T-helper 2 cell (primary cell): Measurements from ENCODE around the gene SRSF12.
"Not testable (repeated sequence)": the region's sequence is repeated elsewhere in the genome, so short reads cannot be mapped to it uniquely, and the experiment has no call there.

ENCODE experiments used
- DNase-seq, 5 experiments: peaks; one replicate each; pipeline versions ENCODE4 v3.0.0 to v3.0.0-alpha.2; 2012 to 2022

Gene SRSF12

DNA sequence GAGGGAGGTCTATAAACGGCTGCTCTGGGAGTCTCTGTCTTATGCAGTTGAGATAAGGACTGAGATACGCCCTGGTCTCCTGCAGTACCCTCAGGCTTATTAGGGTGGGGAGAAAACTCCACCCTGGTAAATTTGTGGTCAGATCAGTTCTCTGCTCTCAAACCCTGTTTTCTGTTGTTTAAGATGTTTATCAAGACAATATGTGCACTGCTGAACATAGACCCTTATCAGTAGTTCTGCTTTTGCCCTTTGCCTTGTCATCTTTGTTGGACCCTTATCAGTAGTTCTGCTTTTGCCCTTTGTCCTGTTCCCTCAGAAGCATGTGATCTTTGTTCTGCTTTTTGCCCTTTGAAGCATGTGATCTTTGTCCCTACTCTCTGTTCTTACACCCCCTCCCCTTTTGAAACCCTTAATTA, 10.4 kb upstream of the SRSF12 start:
- not testable (repeated sequence) for DNase-seq

DNA sequence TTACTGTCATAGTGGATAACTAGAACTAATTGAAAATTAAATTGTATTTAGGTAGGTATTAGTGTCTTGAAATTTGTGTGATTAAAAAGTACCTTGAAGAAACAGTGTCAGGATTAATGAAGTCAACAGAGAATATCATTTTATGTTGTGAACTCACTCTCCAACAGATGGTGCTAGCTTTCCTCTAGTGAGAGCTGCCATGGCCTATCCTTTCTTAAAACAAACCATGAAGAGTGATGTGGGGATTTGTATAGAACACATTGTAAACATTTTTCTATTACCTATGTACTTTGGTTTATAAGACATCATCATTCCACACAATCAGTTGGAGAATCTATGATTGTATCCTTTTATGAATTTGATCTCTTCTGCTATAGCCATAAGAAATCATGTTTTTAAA, 4.8 kb upstream of the SRSF12 start:
- peak in 1 of 5 experiments; percentile 57 for DNase-seq

DNA sequence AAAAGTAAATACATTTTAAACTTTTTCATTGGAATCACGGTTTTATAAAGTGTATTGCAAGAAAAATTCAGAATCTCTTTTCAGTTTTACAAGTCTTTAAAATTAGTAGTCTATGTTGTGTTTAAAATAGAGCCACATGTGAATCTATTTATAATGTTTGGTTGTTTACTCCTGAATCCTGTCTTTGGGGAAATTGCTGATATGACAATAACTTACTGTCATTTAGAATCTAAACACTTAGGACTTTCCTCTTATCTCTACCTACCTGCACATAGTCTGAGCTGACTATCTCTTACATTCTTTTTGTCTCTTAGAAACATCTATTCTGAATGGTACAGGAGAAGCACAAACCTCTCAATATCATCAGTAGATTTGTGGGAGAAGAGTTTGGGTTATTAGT, 4.1 kb upstream of the SRSF12 start:
- DNase-seq: no peak

DNA sequence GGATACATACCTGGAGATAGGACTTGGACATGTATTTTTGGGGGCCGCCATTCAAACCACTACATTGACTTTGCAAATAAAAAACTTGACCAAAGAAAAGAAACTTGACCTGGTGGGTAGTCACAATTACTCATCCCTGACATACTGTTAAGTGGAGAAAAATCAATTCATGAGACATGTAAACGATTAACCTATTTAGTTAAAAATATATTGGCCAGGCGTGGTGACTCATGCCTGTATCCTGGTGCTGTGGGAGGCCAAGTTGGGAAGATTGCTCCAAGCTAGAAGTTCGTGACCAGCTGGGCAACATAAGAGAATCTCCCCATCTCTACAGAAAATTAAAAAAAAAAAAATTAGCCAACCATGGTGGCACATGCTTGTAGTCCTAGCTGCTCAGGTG, 2.5 kb upstream of the SRSF12 start:
- no peak for DNase-seq

DNA sequence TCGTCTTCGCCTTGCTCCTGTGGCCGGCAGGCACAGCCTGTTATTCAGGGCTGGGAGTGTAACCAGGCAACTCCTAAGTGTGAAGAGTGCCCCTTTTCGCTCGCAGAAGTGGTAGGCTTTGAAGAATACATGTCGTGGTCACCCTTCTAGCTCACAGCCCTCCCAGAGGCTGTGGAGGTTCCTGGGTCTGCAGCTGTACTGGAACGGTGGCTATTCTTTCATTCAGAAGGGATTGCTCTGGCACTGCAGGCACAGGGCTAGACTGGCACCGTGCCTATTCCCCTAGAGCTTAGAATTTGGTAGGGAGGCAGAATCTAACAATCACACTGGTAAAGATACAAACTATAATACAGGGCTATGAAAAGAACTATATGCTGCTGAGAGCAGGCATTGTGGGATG, 1.1 kb upstream of the SRSF12 start:
- no peak for DNase-seq

DNA sequence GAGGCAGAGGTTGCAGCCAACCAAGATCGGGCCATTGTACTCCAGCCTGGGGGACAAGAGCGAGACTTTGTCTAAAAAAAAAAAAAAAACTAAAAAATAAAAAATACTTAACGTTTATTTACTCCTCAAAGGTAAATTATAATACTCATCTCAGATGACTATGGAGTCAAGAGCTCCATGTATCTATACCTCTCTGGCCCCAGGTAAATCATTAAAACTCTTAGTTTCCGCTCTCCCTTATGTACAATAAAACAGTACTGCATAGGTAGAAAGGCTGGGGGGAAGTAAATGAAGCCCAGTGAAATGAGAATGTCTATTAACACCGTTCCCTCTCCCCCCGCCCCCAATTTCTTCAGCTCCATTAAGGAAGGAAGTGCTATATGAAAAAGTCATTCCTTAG, 1.2 kb downstream of the SRSF12 start:
- no peak for DNase-seq

DNA sequence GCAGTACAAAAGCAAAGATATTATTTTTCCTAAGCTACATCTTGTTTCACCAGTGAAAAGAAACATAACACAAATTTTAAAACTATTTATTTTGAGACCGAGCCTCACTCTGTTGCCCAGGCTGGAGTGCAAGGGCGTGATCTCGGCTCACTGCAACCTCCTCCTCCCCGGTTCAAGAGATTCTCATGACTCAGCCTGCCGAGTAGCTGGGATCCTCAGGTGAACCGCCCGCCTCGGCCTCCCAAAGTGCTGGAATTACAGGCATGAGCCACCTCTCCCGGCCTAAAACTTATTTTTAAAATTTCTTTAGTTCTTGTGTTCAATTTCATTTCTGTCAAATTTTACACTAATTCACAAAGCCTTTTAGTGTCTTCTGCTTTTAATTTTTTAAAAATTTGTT, 5.9 kb downstream of the SRSF12 start:
- no peak for DNase-seq

DNA sequence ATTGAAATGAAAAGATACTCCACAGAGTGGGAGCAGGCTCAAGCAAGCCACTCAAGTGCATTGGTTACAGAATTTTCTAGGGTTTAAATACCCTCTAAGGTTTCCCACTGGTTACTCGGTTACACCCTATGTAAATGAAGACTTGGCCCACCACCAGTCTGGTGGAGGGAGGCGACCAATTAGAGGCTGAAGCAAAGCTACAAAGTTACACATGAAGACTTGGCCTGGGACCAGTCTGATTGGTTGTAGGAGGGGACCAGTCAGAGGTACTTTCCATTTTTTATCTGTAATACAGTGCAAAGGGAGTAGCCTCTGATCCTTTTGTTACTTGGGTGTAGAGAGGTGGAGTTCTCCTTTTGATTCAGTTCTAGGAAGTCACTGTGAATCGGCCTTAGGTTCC, 7.6 kb downstream of the SRSF12 start:
- no peak for DNase-seq

DNA sequence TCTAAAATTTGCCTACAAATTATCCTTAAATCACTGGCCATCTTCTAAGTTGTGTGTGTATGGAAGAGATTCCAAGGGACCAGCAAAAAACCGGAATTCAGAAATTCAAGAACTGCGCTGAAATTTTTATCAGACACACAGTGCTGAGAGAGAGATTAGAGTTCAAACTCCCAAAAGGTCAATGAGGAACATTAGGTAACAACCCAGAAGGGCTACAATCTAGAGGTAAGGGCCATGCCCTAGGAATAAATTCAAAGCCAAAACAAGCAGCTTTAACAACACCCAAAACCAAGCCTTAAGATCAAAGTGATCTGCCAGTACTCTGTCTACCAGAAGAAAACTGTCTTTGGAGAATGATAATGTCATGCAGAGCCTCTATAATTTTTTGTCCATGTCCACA, 17.8 kb downstream of the SRSF12 start:
- DNase-seq: no peak

DNA sequence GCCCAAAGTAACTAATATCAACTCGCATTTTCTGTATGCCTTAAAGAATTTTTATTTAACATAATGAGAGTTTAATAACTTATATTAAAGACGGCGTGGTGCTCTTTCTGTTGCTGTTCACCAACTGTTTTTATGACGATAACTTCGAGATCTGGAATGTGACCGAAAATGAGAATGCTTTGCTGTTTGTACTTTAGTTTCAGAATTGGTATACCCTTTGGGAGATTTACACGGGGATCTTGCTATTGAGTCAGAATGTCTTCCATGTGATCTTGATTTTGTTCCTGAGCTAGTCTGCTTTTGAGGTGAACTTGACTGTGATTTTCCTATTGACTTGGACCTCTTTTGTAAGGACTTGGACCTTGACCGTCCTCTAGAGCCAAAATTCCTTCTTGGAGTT, 19.4 kb downstream of the SRSF12 start:
- DNase-seq: peak in 1 of 5 experiments; percentile 76

DNA sequence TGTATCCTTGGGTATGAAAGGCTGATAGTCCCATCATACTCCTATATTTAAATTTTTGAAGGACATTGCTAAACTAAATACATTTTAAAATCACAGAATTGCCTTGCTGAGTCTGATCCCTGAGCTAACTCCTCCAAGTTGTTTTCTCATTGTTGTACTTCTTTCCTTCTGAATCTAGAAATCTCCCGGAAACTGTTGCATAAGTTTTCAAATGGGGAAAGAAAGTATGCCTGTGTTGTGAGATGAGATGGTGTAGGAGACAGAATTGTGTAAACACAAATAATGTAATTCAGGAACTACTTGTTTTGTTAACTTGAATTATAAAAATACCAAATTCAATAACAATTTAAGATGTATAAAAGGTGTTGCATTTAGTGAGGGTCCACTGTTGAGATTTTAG, 30.0 kb downstream of the SRSF12 start:
- no peak for DNase-seq

DNA sequence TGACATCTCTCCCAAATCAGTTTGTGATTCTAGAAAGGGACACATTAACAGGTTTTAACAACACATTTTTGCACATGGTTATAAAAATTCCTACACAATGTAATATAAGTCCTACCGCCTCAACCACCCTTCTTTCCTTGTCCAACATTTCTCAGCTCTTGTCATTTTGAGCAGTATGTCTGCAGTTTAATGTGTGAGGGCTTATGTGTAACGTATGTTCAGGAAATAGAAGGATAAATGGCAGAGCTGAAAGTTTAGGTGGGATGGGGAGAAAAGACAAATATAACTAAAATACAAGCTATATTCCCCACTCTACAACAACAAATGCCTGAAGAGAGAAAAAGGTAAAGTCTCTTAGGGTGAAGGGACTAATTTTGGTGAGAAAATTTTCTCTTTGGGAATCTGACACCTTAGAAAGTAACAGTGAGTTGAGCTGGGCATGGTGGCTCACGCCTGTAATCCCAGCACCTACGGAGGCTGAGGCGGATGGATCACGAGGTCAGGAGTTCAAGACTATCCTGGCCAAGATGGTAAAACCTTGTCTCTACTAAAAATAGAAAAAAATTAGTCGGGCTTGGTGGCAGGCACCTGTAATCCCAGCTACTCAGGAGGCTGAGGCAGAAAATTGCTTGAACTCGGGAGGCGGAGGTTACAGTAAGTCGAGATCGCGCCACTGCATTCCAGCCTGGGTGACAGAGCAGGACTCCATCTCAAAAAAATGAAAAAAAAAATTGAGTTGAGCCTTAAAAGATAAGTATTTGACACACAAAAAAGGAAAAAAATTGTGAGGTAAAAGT, 32.3 kb downstream of the SRSF12 start:
- DNase-seq: no peak

DNA sequence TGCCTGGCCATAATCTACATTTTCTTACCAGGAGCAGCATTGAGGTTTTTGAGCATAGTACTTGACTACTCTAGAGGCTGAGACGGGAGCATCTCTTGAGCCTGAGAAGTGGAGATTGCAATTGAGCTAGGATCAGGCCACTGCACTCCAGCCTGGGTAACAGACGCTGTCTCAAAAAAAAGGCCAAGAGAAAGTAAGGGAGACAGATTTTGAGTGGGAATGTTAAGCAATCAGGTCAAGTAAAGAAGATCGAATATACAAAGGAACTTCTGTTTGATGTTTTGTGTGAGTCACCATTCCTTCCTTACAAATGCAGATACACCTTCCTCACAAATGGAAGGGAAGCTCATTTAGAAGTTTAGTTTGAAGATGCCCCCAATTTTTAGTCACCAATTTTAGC, 32.9 kb downstream of the SRSF12 start:
- DNase-seq: no peak

DNA sequence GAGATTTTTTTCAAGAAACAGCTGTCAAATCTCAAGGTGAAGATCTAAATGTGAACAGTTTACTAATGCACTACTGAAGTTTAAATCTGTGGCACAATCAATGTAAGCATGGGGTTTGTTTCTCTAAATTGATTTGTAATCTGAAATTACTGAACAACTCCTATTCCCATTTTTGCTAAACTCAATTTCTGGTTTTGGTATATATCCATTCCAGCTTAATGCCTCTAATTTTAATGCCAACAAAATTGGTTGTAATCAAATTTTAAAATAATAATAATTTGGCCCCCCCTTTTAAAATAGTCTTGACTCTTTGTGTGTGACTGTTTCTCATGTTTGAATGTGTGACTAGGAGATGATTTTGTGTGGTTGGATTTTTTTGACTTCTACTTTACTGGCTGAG, 33.3 kb downstream of the SRSF12 start:
- DNase-seq: no peak

DNA sequence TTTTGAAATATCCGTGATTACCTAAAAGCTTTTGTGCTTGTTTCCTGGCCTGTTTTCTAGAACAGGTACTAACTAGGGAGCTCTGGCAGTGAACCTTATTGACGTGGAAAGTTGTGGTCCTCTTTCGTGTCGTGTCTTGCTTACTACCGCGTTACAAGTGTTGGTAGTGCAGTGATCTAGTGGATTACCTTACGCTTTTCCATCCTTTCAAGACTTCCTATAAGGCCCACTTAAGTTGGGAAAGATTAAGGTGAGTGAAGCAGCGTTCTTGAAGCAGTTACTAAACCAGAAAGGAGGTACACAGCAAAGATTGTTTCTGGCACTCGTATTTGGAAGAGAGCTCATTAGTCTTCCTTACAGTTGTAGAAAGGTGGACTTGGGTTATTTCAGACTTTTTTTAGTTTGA, 35.4 kb downstream of the SRSF12 start:
- DNase-seq: peak in 2 of 5 experiments; percentile 6 to 41

DNA sequence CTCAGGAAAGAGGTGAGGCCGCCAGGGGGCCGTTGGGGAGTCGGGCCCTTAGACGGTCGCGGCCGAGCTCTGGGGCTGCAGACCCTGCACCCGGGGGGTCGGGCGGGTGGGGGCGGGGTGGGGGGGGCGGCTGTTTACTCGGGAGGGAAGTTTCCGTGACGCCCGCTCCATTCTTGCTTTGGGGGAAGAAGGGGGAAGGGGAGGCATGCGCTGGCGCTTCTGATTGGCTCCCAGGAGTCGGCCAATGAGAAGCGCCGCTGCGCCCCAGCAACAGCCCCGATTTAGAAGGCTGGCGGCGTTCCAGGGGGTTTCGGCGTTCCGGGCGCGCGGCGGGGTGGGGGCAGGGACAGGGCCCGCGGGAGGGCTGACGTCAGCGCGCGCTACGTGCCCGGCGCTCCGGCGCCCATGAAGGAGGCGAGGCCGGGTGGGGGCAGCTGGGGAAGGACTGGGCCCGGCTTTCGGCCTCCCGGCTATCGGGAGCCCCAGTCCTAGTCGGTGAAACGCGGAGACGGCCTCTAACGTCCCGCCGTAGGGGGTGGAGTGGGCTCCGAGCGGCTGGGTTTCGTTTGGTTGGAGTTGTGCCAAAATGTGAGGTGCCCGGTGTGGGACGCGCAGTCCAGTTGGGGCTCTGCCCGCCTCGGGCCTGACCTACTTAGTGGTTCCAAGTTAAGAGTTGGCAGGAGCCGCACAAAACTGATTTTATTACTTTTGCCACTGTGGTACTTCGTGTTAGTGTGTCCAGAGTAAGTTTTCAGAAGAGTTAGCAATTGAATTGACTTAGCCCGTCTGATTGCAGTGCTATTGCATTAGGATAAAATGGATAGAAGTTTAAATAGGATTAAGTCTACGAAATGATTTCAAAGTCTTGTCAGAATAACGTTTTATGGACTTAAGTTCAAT, 36.2 kb downstream of the SRSF12 start:
- DNase-seq: peak; percentile 96 to 99 (median 98)

DNA sequence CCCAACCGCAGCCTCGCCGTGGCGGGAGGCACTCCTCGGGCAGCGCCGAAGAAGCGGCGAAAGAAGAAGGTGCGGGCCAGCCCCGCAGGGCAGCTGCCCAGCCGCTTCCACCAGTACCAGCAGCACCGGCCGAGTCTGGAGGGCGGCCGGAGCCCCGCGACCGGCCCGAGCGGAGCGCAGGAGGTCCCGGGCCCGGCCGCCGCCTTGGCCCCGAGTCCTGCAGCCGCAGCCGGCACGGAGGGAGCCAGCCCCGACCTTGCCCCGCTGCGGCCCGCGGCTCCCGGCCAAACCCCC, 36.8 kb downstream of the SRSF12 start:
- DNase-seq: peak in 1 of 5 experiments; percentile 5

DNA sequence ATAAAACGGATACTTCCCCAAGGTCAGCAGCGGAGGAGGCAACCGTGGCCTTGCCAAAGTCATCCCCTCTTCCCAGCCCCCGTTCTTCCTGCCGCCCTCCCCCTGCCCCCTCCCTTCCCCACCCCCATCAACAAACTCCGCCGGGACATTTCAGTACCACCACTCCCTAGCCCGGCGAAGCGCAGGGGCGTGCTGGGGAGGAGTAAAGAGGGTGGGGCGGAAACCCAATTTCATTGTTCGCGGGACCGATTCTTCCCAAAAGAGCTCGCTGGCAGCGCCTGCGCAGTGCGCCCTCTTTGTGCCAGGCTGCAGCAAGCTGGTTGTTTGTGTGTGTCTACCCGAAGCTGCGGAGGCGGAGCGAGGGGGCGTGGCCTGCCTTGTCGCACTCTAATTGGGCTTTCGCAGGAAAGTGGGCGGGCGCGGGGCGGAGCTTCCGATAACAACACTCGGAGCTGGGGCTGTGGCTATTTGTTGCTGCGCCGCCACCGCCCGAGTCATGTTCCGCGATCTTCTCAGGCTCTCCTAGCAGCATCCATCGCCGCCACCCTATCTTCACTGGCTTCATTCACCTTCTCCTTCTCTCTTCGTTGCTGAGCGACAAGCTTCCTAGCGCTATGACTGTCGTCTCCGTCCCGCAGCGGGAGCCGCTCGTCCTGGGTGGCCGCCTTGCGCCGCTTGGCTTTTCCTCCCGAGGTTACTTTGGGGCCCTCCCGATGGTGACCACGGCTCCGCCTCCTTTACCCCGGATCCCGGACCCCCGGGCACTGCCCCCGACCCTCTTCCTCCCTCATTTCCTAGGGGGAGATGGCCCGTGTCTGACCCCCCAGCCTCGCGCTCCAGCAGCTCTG, 37.4 kb downstream of the SRSF12 start, which contains the start of gene PNRC1:
Gene PNRC1 (plus strand): TSS at position 471 of the 848 bp plus-strand sequence. CDS start 144 bp downstream, at position 615.
- DNase-seq: peak; percentile 99 to 100 (median 100)

DNA sequence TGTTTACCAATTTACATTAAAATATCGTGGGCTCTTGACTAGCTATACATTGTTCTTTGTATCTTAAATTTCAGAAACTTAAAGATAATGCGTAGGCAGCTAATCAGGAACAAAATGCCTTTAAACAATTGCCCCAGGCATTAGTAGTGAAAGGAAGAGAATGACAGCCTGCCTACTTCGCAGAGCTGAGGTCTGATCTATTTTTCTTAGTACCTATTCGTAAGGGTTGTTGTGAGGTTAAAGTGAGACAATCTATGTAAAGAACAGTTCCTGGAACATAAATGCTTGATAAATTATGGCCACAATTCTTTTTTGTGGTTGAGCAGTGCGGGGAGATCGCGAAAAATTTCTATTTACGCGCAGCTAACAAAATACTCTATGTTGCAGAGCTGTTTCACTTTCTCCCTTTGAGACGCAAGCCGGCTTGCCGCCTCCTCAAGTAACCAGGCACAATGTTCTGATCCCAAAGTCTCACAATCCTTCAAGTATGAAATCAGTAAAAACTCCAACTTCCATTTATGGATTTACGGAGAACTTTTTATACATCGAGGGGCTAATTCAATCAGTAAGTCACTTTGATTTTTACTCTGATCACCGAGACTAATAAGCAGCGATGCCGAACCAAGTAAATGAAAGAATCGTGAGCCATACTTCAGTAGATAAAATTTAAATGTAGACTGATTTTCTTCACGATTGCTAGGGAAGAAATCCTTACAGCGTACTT, 38.2 kb downstream of the SRSF12 start:
- DNase-seq: peak in 4 of 5 experiments; percentile 21 to 88 (median 55)

DNA sequence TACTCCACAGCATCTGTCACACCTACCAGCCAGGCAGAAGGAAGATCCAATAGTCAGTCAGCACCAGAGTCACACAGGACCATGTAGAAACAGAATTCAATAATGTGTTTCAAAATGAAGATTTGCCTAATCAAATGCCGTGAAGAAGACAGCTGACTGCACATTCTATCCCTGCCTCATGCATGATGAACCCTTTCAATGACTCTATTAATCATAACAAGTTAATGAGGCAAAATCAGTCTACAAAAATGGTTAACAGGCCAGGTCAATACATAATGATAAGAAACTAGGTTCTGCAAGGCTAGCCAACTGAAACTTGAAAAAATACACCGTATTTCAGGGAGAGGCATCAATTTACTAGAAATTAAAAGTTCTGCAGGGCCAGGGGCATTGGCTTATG, 44.0 kb downstream of the SRSF12 start:
- no peak for DNase-seq

DNA sequence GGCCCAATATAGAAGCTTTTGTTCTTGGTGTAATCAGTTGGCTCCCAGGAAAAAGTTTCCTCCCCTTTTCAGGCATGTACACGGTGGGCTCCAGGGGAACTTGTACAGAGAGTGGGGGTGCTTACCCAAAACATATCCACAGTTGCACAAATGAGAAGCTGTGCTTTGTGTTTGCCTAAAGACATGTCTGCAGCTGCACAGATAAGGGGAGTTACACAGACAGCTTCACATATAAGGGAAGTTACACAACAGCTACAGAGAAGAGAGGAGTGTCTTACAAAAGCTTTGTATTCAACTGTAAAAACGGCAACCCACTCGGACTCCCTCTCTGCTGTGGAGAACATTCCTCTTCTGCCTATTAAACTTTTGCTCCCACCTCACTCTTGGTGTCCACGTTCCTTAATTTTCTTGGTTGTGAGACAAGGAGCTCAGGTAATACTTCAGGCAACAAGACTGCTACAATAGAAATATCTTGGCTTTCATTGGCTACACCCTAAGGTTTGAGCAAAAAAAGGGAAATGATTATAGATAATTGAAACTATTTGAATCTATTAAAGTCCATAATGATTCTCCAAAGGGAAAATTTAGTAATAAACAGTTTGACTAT, 44.8 kb downstream of the SRSF12 start:
- no peak for DNase-seq

DNA sequence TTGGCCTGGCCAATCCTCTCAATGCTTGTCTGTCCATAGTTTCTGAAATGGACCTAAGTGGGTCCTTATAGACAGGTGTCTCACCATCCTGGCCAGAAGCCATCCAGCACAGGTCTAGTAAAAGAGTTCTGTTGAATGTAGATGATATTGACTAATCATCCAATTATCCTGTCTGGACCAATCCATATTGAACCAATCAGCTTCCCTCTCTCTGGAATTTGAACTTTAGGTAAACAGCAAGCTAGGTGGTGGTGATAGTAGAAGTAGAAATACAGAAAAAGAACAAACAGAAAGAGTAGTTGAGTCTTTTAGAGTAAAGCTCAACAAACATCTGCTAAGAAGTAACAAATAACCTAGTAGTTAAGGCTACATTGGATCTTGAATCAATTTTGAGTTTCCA, 46.8 kb downstream of the SRSF12 start:
- no peak for DNase-seq
